Mammary epithelial cell (primary cell): ENCODE data around the gene IRGQ.

Experiments
- EZH2 ChIP-seq: IDR thresholded peaks from 2 replicates; pipeline ENCODE4 v1.6.1; 2012; ENCODE audit warnings: low read length, inconsistent platforms, borderline replicate concordance
- TF ChIP-seq, protein P1 (sequence below), 2 donors: IDR thresholded peaks in 1 of 2; conservative IDR thresholded peaks in 1 of 2; 2 replicates each; pipeline ENCODE4 v1.5.1; 2011 to 2012; ENCODE audit warnings: inconsistent platforms in 2 of 2, low read length in 2 of 2, mild to moderate bottlenecking in 2 of 2, control low read depth in 1 of 2, low read depth in 1 of 2; ENCODE audit not compliant: insufficient read depth in 1 of 2; ENCODE audit errors: extremely low read depth in 1 of 2

DNA sequence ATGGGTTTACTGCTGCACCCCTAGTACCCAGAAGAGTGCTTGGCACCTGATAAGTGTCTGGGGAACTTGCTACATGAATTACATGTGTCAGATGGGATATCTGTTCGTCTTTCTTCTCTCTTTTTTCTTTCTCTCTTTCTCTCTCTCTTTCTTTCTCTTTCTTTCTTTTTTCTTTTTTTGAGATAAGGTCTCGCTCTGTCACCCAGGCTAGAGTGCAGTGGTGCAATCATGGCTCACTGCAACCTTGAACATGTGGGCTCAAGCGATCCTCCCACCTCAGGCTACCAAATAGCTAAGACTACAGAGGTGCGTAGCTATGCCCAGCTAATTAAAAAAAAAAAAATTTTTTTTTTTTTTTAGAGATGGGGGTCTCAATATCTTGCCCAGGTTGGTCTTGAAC lies 37.6 kb upstream of the IRGQ start:
- TF ChIP-seq, protein P1, sequence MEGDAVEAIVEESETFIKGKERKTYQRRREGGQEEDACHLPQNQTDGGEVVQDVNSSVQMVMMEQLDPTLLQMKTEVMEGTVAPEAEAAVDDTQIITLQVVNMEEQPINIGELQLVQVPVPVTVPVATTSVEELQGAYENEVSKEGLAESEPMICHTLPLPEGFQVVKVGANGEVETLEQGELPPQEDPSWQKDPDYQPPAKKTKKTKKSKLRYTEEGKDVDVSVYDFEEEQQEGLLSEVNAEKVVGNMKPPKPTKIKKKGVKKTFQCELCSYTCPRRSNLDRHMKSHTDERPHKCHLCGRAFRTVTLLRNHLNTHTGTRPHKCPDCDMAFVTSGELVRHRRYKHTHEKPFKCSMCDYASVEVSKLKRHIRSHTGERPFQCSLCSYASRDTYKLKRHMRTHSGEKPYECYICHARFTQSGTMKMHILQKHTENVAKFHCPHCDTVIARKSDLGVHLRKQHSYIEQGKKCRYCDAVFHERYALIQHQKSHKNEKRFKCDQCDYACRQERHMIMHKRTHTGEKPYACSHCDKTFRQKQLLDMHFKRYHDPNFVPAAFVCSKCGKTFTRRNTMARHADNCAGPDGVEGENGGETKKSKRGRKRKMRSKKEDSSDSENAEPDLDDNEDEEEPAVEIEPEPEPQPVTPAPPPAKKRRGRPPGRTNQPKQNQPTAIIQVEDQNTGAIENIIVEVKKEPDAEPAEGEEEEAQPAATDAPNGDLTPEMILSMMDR (conservative IDR thresholded peaks at IDR 0.05 in 1 of 2, IDR thresholded peaks at IDR 0.05 in 1 of 2; ENCODE audit: extremely low read depth in 1 of 2, insufficient read depth in 1 of 2, low read depth in 1 of 2, low read length in 2 of 2), result no peak
- no peak for TF ChIP-seq EZH2
